Thymus (tissue), 11 donors: Measurements from ENCODE around the gene WDCP. TPM values are rescaled to one million over a fixed set of nuclear protein-coding genes. Genes with fewer than 3 reads are reported as not detected.
"Not testable (repeated sequence)": the region's sequence is repeated elsewhere in the genome, so short reads cannot be mapped to it uniquely, and the experiment has no call there.

Experiments
- DNase-seq, 9 donors: peaks; one replicate each; pipeline ENCODE4 v3.0.0-alpha.2; 2013; ENCODE audit warnings: low spot score in 9 of 9, low read depth in 6 of 9, missing footprints in 1 of 9
- H3K27ac ChIP-seq, 2 donors: one replicate each; pipeline ENCODE4 v1.5.1; 2013; ENCODE audit warnings: control low read depth in 1 of 2, low read depth in 1 of 2, low read length in 1 of 2, mild to moderate bottlenecking in 1 of 2, moderate library complexity in 1 of 2
- H3K27me3 ChIP-seq, 2 donors: one replicate each; pipeline ENCODE4 v1.5.1; 2013; ENCODE audit warnings: low read length in 1 of 2; ENCODE audit not compliant: control insufficient read depth in 2 of 2, insufficient read depth in 1 of 2
- H3K36me3 ChIP-seq, 2 donors: one replicate each; pipeline ENCODE4 v1.5.1; 2013; ENCODE audit warnings: low read length in 1 of 2, mild to moderate bottlenecking in 1 of 2, moderate library complexity in 1 of 2; ENCODE audit not compliant: control insufficient read depth in 2 of 2, insufficient read depth in 2 of 2
- H3K4me1 ChIP-seq, 2 donors: one replicate each; pipeline ENCODE4 v1.5.1; 2013; ENCODE audit warnings: low read length in 2 of 2; ENCODE audit not compliant: control insufficient read depth in 2 of 2, insufficient read depth in 2 of 2
- H3K4me3 ChIP-seq, 2 donors: one replicate each; pipeline ENCODE4 v1.5.1; 2013; ENCODE audit warnings: low read length in 2 of 2, control low read depth in 1 of 2, mild to moderate bottlenecking in 1 of 2
- H3K9me3 ChIP-seq, 2 donors: one replicate each; pipeline ENCODE4 v1.5.1; 2013; ENCODE audit warnings: low read length in 1 of 2, mild to moderate bottlenecking in 1 of 2; ENCODE audit not compliant: control insufficient read depth in 2 of 2, insufficient read depth in 1 of 2
- WGBS: extraction: QIAGEN DNeasy Blood & Tissue Kit; methylation state at CpG from one replicate; pipeline ENCODE4 v1.1.7; 2013; 5-methylcytosine and 5-hydroxymethylcytosine counted together
- polyA plus RNA-seq: library from polyadenylated mRNA; stranded (reverse); fragments of 200-250 nt; gene quantifications from one replicate; pipeline ENCODE4 v1.2.3, GENCODE V29; 2013
- total RNA-seq: library from RNA; stranded (reverse); fragments of 120-200 nt; gene quantifications from one replicate; pipeline ENCODE4 v1.2.4, GENCODE V29; 2013
- donor health status: healthy.

Gene WDCP
- total and polyA plus RNA-seq, 2 donors = 4.7 to 11.5 TPM

DNA sequence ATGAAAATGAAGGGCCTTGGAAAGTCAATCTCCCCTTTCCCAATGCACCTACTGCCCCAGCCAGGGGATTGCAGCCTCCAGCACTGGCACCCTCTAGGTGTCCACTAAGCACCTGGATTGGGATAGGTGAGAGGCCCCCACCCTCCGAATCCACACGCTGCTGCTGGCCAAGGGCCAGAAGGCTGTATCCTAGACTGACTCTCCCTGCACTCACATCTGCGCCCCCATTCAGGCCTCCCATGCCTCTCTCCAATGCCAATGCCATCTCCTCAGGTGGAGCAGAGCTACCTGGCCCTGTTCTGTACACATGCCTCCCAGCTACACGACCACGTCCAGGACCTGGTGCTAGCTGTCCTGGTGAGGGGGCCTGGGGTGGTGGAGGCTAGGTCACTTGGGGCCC is 27.5 kb downstream of the WDCP start:
- peaks cover 11 to 21% of the 10 kb centered on the region in 2 donors for H3K36me3 ChIP-seq
- H3K27me3 ChIP-seq = no peaks in the 10 kb centered on the region
- H3K4me3 ChIP-seq = no peak overlapping the region
- WGBS = 99% methylated on average over 5 of the region's 5 CpGs
- no peak for DNase-seq
- peaks cover 0 to 4% of the 10 kb centered on the region in 2 donors for H3K4me1 ChIP-seq
- no peak overlapping the region for H3K27ac ChIP-seq
- H3K9me3 ChIP-seq = no peaks in the 10 kb centered on the region

DNA sequence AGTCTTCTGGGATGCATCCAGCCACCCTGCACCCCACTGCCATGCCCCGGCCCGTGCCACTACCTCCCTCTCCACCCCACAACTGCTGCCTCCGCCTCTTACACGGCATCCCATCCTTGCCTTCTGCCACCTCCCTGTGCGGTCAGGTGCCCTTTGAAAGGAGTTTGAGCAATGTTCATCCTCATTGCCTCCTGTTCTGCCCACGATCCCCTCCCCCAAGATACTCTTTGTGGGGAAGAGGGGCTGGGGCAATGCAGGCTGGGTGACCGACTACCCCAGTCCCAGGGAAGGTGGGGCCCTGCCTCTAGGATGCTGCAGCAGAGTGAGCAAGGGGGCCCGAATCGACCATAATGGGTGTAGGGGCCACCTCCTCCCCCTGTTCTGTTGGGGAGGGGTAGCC is 28.9 kb downstream of the WDCP start:
- H3K9me3 ChIP-seq = no peaks in the 10 kb centered on the region
- WGBS = 95% methylated on average over 9 of the region's 9 CpGs

DNA sequence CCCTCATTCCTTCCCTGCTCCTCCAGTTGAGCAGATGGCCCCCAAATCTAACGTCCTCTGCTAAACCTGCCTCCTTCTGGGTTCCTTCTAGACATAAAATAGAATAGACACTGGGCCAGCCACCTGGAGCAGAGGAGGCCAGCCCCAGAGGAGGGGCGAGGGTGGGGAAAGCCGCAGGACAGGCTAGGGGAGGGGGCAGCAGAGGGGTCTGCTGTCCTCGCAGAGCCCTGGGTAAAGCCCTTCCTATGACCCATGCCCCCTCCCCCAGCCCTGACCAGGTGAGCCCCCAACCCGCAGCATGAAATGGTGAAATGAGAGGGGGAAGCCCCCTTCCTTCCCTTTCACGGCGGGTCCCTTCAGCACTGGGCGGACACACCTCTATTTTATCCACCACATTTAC is 29.5 kb downstream of the WDCP start:
- Histone ChIP-seq H3K27ac (no peak overlapping the region), H3K4me1 (peaks cover 0 to 4% of the 10 kb centered on the region in 2 donors), H3K4me3 (no peak overlapping the region), H3K27me3 (peaks cover 0 to 2% of the 10 kb centered on the region in 2 donors), H3K36me3 (peaks cover 1 to 4% of the 10 kb centered on the region in 2 donors), H3K9me3 (no peaks in the 10 kb centered on the region)
- DNase-seq = no peak
- 94% methylated on average over 8 of the region's 8 CpGs for WGBS

More for the DNA sequence above, 28.9 kb downstream of the WDCP start:
- Histone ChIP-seq H3K27ac (no peak overlapping the region), H3K4me1 (peaks cover 0 to 4% of the 10 kb centered on the region in 2 donors), H3K36me3 (peaks cover 7 to 9% of the 10 kb centered on the region in 2 donors), H3K27me3 (no peaks in the 10 kb centered on the region), H3K4me3 (no peak overlapping the region)
- DNase-seq = no peak

DNA sequence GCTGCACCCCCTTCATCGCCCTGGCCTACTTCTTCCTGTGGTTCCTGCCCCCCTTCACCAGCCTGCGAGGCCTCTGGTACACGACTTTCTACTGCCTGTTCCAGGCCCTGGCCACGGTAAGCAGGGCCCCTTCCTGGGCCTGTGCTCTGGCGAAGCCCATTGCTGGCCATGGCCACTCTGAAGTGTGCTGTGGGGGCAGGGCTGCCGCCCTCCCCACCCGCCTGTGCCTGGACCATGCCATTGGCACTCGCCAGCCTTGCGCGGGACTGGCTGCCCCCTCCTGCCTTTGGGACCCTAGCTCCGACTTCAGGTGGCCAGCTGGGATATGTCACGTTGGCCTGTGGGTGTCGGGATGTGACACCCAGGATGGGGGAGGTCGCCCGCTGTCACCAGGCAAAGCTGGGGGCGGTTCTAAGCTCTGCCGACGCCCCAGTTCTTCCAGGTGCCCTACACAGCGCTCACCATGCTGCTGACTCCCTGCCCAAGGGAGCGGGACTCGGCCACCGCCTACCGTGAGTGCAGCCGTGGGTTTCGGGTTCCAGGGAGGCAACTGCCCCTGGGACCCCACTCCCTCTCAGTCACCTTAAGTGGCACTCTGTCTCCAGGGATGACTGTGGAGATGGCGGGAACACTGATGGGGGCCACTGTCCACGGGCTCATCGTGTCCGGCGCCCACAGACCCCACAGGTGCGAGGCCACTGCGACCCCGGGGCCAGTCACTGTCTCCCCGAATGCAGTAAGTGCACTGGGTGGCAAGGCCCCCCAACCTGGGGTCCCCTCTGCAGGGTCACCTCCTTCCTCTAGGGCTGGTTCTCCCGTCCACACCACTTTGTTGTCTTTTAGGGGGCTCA is 30.1 kb downstream of the WDCP start:
- H3K36me3 ChIP-seq = no peaks in the 10 kb centered on the region
- DNase-seq = no peak
- 94% methylated on average over 35 of the region's 35 CpGs for WGBS
- peaks cover 0 to 4% of the 10 kb centered on the region in 2 donors for H3K27me3 ChIP-seq
- H3K4me3 ChIP-seq = no peak overlapping the region
- H3K4me1 ChIP-seq = peaks cover 0 to 4% of the 10 kb centered on the region in 2 donors
- no peak overlapping the region for H3K27ac ChIP-seq
- H3K9me3 ChIP-seq = no peaks in the 10 kb centered on the region

DNA sequence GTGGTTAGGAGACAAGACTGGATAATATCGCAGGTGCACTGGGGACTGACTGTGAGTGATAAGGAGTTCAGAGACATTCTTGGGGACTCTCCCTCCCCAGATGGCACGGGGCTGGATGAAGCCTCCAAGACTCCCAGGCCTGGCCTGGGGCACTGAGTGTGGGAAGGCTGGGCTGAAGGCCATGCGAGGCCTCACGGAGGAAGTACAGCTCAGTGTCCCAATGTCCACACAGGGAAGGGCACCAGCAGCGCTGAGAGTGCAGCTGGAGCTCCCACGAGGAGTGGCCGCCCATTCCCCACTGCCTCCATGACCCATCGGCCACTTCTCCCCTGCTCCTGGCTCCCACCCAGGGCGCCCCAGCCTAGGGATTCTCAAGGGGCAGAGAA is 30.8 kb downstream of the WDCP start:
- H3K27me3 ChIP-seq = peaks cover 0 to 9% of the 10 kb centered on the region in 2 donors
- H3K27ac ChIP-seq = no peak overlapping the region
- H3K9me3 ChIP-seq = no peaks in the 10 kb centered on the region
- 95% methylated on average over 9 of the region's 9 CpGs for WGBS
- no peaks in the 10 kb centered on the region for H3K36me3 ChIP-seq
- DNase-seq = no peak
- peaks cover 0 to 4% of the 10 kb centered on the region in 2 donors for H3K4me1 ChIP-seq
- H3K4me3 ChIP-seq = no peak overlapping the region

DNA sequence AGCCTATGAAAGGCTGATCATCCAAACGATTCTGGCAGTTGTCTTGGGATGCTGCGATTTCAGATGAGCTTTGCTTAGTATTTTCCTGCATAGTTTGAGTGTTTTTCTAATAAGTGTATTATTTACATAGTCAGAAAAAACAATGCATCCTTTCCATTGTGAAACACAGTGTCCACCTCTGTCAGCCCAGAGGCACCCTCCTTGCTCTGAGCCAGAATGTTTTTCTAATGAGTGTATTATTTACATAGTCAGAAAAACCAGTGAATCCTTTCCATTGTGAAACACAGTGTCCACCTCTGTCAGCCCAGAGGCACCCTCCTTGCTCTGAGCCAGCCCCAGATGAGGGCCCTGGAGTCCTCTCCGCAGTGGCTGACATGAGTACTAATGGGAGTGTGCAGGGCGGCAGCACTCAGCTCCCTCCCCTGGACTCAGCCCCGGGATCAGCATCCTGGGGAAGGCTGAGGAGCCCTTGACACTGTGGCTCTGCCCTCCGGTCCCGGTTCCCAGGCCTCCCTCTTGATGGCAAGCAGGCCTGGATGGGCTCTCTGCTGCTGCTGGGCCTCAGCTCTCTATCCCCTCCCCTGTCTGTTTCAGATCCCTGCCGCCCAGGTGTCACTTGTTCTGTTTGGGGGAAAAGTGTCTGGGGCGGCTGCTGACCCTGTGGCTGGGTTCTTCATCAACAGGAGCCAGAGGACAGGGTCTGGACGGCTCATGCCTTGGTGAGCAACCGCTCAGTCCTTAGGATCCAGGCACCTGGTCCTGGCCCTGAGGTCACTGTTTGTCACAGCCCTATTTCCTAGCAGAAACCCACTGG is 31.4 kb downstream of the WDCP start:
- Histone ChIP-seq H3K4me1 (peaks cover 0 to 5% of the 10 kb centered on the region in 2 donors), H3K4me3 (no peak overlapping the region), H3K9me3 (no peaks in the 10 kb centered on the region), H3K27me3 (peaks cover 1 to 15% of the 10 kb centered on the region in 2 donors), H3K36me3 (no peaks in the 10 kb centered on the region), H3K27ac (no peak overlapping the region)
- no peak for DNase-seq
- 96% methylated on average over 11 of the region's 11 CpGs for WGBS

DNA sequence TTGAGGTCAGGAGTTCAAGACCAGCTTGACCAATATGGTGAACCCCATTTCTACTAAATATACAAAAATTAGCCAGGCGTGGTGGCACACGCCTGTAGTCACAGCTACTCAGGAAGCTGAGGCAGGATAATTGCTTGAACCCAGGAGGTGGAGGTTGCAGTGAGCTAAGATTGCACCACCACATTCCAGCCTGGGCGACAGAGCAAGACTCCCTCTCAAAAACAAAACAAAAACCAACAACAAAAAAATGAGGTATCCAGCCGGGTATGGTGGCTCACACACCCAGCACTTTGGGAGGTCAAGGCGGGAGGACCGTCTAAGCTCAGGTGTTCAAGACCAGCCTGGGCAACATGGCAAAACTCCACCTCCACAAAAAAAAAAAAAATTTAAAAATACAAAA is 32.3 kb downstream of the WDCP start:
- H3K27ac ChIP-seq, DNase-seq, H3K4me3 ChIP-seq, H3K36me3 ChIP-seq, H3K9me3 ChIP-seq: not testable (repeated sequence)
- peaks cover 4 to 12% of the 10 kb centered on the region in 2 donors for H3K4me1 ChIP-seq
- peaks cover 7 to 24% of the 10 kb centered on the region in 2 donors for H3K27me3 ChIP-seq
- 97% methylated on average over 6 of the region's 6 CpGs for WGBS

DNA sequence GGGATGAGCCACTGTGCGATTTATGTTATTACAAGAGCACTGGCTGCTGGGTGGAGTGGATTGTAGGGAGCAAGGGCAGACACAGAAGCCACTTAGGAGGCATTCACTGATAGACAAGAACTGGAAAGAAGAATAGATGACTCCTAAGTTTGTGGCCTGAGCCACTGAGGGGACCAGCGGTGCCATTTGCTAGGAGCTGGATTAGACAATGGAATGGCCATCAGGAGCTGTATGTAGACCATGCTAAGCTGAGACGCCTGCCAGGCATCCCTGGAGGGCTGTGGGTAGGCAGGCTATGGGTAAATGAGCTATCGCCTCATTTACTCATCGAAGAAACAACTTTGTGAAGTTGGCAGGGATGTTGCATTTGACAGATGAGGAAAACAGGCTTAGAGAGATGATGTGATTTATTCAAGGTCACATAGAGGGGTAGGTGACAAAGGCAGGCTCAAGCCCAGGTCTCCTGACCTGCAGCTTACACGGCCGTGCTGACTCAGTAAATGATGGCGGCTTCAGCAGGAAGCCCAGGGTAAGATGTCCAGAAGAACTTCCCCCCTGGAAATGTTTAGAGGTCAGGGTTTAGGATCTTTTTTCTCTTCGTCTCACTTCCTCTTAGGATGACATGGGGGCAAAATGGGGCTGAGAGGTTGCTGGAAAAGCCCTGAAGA is 34.5 kb downstream of the WDCP start:
- Histone ChIP-seq H3K9me3 (peaks cover 0 to 6% of the 10 kb centered on the region in 2 donors), H3K4me3 (no peak overlapping the region), H3K27me3 (peaks cover 12 to 36% of the 10 kb centered on the region in 2 donors), H3K27ac (no peak overlapping the region), H3K4me1 (peaks cover 7 to 14% of the 10 kb centered on the region in 2 donors), H3K36me3 (no peaks in the 10 kb centered on the region)
- WGBS = 89% methylated on average over 9 of the region's 9 CpGs
- DNase-seq = no peak
